K562 (cell line): ENCODE measurements around the gene HES4. TPM values are rescaled to one million over a fixed set of nuclear protein-coding genes. Genes with fewer than 3 reads are reported as not detected.

Experiments
- CLOCK ChIP-seq: fragments of 250-450 bp; sonication (Bioruptor Pico); IDR thresholded peaks from 2 replicates; pipeline ENCODE4 v1.4.0; 2020; ENCODE audit warnings: mild to moderate bottlenecking, moderate library complexity, borderline replicate concordance
- DACH1 ChIP-seq: fragments of 450-650 bp; IDR thresholded peaks from 2 replicates; pipeline ENCODE4 v1.6.1; 2018; ENCODE audit not compliant: partially characterized antibody
- NFATC3 ChIP-seq: fragments of 450-650 bp; IDR thresholded peaks from 2 replicates; pipeline ENCODE4 v1.6.1; 2017; ENCODE audit warnings: mild to moderate bottlenecking
- NONO ChIP-seq, 2 experiments: fragments of 200-400 bp in 1 of 2; fragments of 450-650 bp in 1 of 2; formaldehyde crosslinking in 1 of 2; IDR thresholded peaks; 2 replicates each; pipeline ENCODE4 v1.6.1; 2017; ENCODE audit warnings: low read depth in 2 of 2, mild to moderate bottlenecking in 2 of 2, moderate library complexity in 2 of 2, low read length in 1 of 2
- PHF20 ChIP-seq: fragments of 450-650 bp; IDR thresholded peaks from 2 replicates; pipeline ENCODE4 v1.6.1; 2018; ENCODE audit not compliant: partially characterized antibody
- ZNF3 ChIP-seq: fragments of 250-450 bp; sonication (Bioruptor Pico); IDR thresholded peaks from 2 replicates; pipeline ENCODE4 v1.5.0; 2021; ENCODE audit warnings: mild to moderate bottlenecking, moderate library complexity
- ZNF644 ChIP-seq: fragments of 200-800 bp; sonication (Bioruptor generic); IDR thresholded peaks from 2 replicates; pipeline ENCODE4 v1.6.1; 2016; ENCODE audit warnings: low read depth, missing genetic modification characterization, missing compliant biosample characterization
- polyA plus RNA-seq, 8 experiments: library from polyadenylated mRNA; depleted of rRNA in 4 of 8; stranded (reverse) in 5 of 8; unstranded in 3 of 8; fragments of >200 nt; fragmentation: Nextera tagmentation in 2 of 8; fragmentation: Illumina TruSeq in 1 of 8; extraction: Ambion mirVana in 2 of 8; extraction: Trizol in 1 of 8; gene quantifications; 2 replicates each; pipeline versions ENCODE4 v1.2.1 to v1.2.3, GENCODE V29; 2011 to 2014; ENCODE audit warnings: inconsistent platforms in 1 of 8, missing spikeins in 1 of 8
- total RNA-seq, 7 experiments: library from RNA; depleted of rRNA in 6 of 7; stranded (reverse); fragments of >200 nt in 6 of 7; fragmentation: Illumina TruSeq in 2 of 7; extraction: Trizol in 2 of 7; gene quantifications; 2 replicates each; pipeline versions ENCODE4 v1.2.1 to v1.2.3, GENCODE V29; 2011 to 2021; ENCODE audit warnings: low replicate concordance in 1 of 7
- TF ChIP-seq, protein P1 (sequence below): fragments of 250-450 bp; sonication (Bioruptor Pico); IDR thresholded peaks from 2 replicates; pipeline ENCODE4 v1.8.0; 2021; ENCODE audit warnings: mild to moderate bottlenecking, moderate library complexity
- TF ChIP-seq, protein P2 (sequence below), 2 experiments: fragments of 200-800 bp in 1 of 2; sonication (Bioruptor generic) in 1 of 2; sonication (generic) in 1 of 2; formaldehyde crosslinking in 1 of 2; IDR thresholded peaks in 1 of 2; conservative IDR thresholded peaks in 1 of 2; 2 replicates each; pipeline versions ENCODE4 v1.5.0 to v1.6.1; 2016 to 2020; ENCODE audit warnings: missing compliant biosample characterization in 1 of 2, missing genetic modification characterization in 1 of 2, missing genetic modification reagents in 1 of 2

HES4 gene
- total and polyA plus RNA-seq, 9 of the 15 experiments (the other 6 are each of a cell fraction or from before 2014, with no cell fraction given) = 0.21 to 43.7 (median 5.3) TPM; not detected in 2

DNA sequence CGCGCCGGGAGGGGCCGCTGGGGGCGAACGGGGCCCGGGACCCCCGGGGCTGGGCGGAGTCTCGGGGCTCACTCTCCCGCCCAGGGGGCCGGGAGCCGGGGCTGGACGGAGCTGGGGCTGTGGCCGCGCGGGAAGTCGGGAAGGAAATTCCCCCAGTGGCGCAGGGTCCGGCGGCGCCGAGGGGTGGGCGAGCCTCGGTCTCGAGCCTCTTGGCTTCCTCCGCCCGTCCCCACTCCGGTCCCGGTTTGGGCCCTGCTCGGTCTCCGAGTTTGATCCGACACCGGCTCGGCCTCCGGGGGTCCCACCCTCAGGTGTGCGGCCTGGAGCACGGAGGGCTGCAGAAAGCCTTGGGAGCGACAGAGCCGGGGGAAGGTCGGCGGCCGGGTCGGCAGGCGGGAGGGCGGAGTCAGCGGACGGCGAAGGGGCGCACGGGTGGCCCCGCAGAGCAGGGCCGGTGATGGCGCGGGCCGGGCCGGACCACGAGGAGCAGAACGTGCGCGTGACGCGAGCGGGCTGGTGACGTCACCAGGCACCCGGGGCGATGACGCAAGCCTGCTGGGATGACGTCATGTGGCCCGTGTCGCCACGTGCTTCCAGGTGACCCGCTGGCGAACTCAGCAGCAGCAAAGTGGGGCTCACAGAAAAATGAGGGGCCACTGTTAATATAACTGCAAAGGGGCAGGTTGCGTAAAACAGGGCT, 610 bp upstream of the HES4 start (continued):
- TF ChIP-seq, protein P1, sequence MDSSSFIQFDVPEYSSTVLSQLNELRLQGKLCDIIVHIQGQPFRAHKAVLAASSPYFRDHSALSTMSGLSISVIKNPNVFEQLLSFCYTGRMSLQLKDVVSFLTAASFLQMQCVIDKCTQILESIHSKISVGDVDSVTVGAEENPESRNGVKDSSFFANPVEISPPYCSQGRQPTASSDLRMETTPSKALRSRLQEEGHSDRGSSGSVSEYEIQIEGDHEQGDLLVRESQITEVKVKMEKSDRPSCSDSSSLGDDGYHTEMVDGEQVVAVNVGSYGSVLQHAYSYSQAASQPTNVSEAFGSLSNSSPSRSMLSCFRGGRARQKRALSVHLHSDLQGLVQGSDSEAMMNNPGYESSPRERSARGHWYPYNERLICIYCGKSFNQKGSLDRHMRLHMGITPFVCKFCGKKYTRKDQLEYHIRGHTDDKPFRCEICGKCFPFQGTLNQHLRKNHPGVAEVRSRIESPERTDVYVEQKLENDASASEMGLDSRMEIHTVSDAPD (CRISPR knock-in tag) = no peak
- TF ChIP-seq ZNF644 (0 out of 2 replicates have a peak, but pooled peaks have one; percentile 31), DACH1 (no peak), ZNF3 (no peak), PHF20 (peak; percentile 69), NFATC3 (0 out of 2 replicates have a peak, but pooled peaks have one; percentile 40), CLOCK (CRISPR knock-in tag) (peak; percentile 86; the same call in 1 of the 2 replicates), NONO (IDR thresholded peaks at IDR 0.05; ENCODE audit: low read depth in 2 of 2, low read length in 1 of 2) (peak; percentile 86 to 93)
- TF ChIP-seq, protein P2, sequence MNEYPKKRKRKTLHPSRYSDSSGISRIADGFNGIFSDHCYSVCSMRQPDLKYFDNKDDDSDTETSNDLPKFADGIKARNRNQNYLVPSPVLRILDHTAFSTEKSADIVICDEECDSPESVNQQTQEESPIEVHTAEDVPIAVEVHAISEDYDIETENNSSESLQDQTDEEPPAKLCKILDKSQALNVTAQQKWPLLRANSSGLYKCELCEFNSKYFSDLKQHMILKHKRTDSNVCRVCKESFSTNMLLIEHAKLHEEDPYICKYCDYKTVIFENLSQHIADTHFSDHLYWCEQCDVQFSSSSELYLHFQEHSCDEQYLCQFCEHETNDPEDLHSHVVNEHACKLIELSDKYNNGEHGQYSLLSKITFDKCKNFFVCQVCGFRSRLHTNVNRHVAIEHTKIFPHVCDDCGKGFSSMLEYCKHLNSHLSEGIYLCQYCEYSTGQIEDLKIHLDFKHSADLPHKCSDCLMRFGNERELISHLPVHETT (CRISPR knock-in tag; conservative IDR thresholded peaks at IDR 0.05 in 1 of 2, IDR thresholded peaks at IDR 0.05 in 1 of 2) = peak in 1 of 2 experiments; percentile 43; a peak in 1 of 4 replicates
